ENCODE data around the gene KBTBD12.

DNA sequence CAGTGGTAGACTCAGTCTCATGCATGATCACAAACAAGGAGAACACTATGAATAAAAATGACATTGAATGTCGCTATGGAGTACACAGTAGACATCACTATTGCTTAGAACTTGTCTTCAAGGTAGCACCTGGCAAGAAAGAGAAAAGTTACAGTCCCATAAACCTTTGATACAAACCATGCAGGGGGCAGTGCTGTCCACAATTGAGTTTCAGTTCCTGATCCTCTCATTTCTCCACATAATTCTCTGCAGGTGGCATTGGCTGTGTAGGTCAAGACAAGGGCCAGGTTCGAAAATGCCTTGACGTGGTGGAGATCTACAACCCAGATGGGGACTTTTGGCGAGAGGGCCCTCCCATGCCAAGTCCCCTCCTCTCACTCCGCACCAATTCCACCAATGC is 47.9 kb downstream of the KBTBD12 start:
- TF ChIP-seq CTCF (IDR thresholded peaks at IDR 0.05): no peak
- TF ChIP-seq POLR2A (IDR thresholded peaks at IDR 0.05): no peak

Data from tibial nerve (tissue), 3 donors.